SK-N-SH (cell line): Measurements from ENCODE around the gene PKN1.

Experiments
- CTCF ChIP-seq: fragments of 200-600 bp; sonication (generic); IDR thresholded peaks from 2 replicates; pipeline ENCODE4 v1.6.1; 2017; ENCODE audit warnings: antibody characterized with exemption, mild to moderate bottlenecking, moderate library complexity
- EZH2phosphoT487 ChIP-seq: fragments of 200-600 bp; sonication (generic); IDR thresholded peaks from 2 replicates; pipeline ENCODE4 v1.6.1; 2017; ENCODE audit warnings: low read depth, mixed run types, mild to moderate bottlenecking, antibody characterized with exemption, moderate library complexity, borderline replicate concordance
- FOXJ3 ChIP-seq: sonication (generic); formaldehyde crosslinking; IDR thresholded peaks from 2 replicates; pipeline ENCODE4 v1.5.1; 2020; ENCODE audit warnings: mild to moderate bottlenecking, missing genetic modification reagents
- JUND ChIP-seq: IDR thresholded peaks from 2 replicates; pipeline ENCODE4 v1.4.0; 2012
- MAX ChIP-seq: IDR thresholded peaks from 2 replicates; pipeline ENCODE4 v1.4.0; 2012; ENCODE audit warnings: low read depth
- POLR2AphosphoS5 ChIP-seq: IDR thresholded peaks from 2 replicates; pipeline ENCODE4 v1.6.1; 2012; ENCODE audit warnings: low read depth, low read length
- RAD21 ChIP-seq: IDR thresholded peaks from 2 replicates; pipeline ENCODE4 v1.6.1; 2012; ENCODE audit warnings: mild to moderate bottlenecking, low read length
- REST ChIP-seq: IDR thresholded peaks from 2 replicates; pipeline ENCODE4 v1.6.1; 2012; ENCODE audit warnings: mild to moderate bottlenecking, low read depth, low read length, moderate library complexity
- USF2 ChIP-seq: fragments of 150-350 bp; IDR thresholded peaks from 2 replicates; pipeline ENCODE4 v1.6.1; 2017; ENCODE audit warnings: antibody characterized with exemption, low read length, low read depth, borderline replicate concordance
- YY1 ChIP-seq: IDR thresholded peaks from 2 replicates; pipeline ENCODE4 v1.4.0; 2012; ENCODE audit warnings: low read depth, mild to moderate bottlenecking

- TF ChIP-seq CTCF (no peak), USF2 (no peak), MAX (no peak), REST (no peak), YY1 (no peak), JUND (no peak), POLR2AphosphoS5 (no peak), FOXJ3 (CRISPR knock-in tag) (no peak), RAD21 (no peak), EZH2phosphoT487 (no peak)
Observed at GRCh38 chr19:14427461-14427860, 5.6 kb upstream of the PKN1 start.
